ENCODE data around the gene MYL2.

DNA sequence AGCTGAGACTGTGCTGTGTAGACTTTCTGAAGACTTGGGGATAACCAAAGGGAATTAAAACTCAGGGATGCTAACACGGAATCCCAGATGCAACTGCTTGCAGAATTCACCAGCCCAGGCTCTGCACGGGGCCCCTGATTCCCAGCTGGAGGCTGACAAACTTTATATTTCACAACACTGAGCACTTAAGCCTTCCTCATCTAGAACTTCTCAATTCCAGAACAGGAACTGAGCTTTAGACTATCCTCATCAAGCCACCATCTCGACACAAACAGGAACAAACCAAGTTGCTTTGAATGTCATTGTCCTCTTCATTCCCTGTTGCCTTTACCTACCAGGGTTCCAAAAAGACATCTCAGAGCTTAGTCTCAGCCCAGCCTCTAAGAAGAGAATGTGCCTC is 51.4 kb downstream of the MYL2 start:
- TF ChIP-seq, protein P1, sequence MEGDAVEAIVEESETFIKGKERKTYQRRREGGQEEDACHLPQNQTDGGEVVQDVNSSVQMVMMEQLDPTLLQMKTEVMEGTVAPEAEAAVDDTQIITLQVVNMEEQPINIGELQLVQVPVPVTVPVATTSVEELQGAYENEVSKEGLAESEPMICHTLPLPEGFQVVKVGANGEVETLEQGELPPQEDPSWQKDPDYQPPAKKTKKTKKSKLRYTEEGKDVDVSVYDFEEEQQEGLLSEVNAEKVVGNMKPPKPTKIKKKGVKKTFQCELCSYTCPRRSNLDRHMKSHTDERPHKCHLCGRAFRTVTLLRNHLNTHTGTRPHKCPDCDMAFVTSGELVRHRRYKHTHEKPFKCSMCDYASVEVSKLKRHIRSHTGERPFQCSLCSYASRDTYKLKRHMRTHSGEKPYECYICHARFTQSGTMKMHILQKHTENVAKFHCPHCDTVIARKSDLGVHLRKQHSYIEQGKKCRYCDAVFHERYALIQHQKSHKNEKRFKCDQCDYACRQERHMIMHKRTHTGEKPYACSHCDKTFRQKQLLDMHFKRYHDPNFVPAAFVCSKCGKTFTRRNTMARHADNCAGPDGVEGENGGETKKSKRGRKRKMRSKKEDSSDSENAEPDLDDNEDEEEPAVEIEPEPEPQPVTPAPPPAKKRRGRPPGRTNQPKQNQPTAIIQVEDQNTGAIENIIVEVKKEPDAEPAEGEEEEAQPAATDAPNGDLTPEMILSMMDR (optimal IDR thresholded peaks at IDR 0.05 in 1 of 3, IDR thresholded peaks at IDR 0.05 in 1 of 3, conservative IDR thresholded peaks at IDR 0.05 in 1 of 3; ENCODE audit: extremely low read depth in 1 of 3, insufficient read depth in 2 of 3, low read length in 3 of 3) = no peak
- TF ChIP-seq EZH2 (IDR thresholded peaks at IDR 0.05; ENCODE audit: low read length) = no peak
